GM10248 (cell line): ENCODE data around the gene LUC7L.

Experiments used
- CTCF ChIA-PET: fragments of 300-600 bp; sonication (Branson Sonifier 250); formaldehyde crosslinking; extraction: SDS; loops from one replicate; lab custom pipeline; 2021; ENCODE audit warnings: antibody characterized with exemption; lab: Yijun Ruan, JAX
- POLR2A ChIA-PET: fragments of 350-650 bp; sonication (Branson Sonifier 250); formaldehyde crosslinking; extraction: SDS; loops from one replicate; lab custom pipeline; 2020; ENCODE audit warnings: antibody characterized with exemption; lab: Yijun Ruan, JAX
- DNase-seq: peaks from one replicate; pipeline ENCODE4 v3.0.0; 2012; ENCODE audit errors: extremely low spot score
- TF ChIP-seq, protein P1 (sequence below): IDR thresholded peaks from 2 replicates; pipeline ENCODE4 v1.5.1; 2012; ENCODE audit warnings: mild to moderate bottlenecking, low read depth; ENCODE audit errors: extremely low read depth, missing control alignments, control extremely low read depth

LUC7L gene

DNA sequence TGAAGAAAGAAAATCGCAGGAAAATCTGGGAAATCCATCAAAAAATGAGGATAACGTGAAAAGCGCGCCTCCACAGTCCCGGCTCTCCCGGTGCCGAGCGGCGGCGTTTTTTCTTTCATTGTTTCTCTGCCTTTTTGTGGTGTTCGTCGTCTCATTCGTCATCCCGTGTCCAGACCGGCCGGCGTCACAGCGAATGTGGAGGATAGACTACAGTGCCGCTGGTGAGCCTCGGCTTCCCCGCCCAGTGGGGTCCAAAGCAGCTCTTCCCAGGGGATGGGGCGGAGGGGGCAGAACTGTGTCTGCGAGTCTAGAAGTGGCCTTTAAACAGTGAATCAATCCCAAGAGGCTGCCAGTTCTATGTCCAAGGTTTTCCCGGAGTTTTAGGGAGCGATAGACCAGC lies 25.2 kb upstream of the LUC7L start:
- CTCF ChIA-PET: no interaction called here
- TF ChIP-seq, protein P1, sequence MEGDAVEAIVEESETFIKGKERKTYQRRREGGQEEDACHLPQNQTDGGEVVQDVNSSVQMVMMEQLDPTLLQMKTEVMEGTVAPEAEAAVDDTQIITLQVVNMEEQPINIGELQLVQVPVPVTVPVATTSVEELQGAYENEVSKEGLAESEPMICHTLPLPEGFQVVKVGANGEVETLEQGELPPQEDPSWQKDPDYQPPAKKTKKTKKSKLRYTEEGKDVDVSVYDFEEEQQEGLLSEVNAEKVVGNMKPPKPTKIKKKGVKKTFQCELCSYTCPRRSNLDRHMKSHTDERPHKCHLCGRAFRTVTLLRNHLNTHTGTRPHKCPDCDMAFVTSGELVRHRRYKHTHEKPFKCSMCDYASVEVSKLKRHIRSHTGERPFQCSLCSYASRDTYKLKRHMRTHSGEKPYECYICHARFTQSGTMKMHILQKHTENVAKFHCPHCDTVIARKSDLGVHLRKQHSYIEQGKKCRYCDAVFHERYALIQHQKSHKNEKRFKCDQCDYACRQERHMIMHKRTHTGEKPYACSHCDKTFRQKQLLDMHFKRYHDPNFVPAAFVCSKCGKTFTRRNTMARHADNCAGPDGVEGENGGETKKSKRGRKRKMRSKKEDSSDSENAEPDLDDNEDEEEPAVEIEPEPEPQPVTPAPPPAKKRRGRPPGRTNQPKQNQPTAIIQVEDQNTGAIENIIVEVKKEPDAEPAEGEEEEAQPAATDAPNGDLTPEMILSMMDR: no peak
- DNase-seq: no peak
- POLR2A ChIA-PET: no interaction called here

DNA sequence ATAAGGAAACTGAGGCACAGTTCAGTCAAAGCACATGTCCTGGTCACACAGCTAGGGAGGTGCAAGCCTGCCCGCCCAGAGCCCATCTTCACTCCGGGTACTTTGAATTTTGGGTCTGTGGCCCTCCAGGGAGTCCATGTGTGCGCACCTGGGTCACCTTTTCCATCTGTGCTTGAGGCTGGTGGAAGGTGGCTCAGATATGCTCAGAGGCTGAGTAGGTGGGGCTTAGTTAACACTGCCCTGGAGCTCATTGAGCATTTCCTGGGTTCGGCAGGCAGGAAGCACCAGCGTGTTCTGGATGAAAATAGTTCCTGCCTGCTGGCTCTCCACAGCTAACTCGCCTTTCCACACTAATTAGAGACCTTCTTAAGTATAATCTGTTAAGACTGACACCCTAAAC lies 24.6 kb upstream of the LUC7L start:
- ChIA-PET CTCF (interaction anchor here (1.3 kb wide), 1 partner anchor 10 kb away, joined by 3 read pairs; no protein-coding TSS in a partner anchor), POLR2A (no interaction called here)
- DNase-seq: no peak
- TF ChIP-seq, protein P1: no peak

DNA sequence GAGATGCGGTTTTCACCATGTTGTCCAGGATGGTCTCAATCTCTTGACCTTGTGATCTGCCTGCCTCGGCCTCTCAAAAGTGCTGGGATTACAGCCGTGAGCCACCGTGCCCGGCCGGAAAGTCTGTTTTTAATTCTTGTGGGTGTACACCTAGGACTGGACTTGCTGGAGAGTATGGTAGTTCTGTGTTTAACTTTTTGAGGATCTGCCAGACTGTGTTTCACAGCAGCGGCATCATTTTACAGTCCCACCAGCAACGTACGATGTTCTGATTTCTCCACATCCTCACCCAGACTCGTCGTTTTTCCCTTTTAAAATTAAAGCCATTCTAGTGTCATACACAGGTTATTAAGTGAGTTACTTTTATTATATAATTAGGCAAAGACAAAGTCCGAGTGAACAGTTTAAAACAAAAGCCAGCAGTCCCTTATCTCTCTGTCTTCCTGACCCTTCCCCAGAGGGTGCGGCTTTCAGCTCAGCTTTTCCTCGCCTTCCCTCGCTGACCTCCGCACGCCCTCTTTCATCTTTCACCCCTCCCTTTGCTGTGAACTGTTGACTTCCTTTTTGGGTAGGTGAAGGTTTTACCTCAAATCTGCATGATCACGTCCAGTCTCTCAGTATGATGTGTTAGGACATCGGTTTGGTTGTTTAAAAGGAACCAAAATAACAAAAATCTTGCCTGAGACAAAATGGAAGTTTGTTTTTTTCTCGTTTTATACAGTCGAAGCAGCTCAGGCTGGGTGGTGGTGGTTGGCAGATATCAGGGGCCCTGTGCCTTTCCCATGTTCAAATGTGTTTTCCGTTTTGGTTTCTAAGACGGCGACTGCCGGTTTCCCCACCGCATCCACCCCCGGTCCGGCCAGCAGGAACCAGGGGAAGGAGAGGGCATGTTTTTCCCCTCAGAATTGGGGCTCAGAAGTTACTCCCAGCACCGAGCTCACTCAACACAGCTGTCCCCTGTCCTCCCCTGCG lies 23.4 kb upstream of the LUC7L start:
- peak; percentile 78 for DNase-seq
- POLR2A ChIA-PET: interaction anchor here (0.7 kb wide), 1 partner anchor 1894 kb away, joined by 3 read pairs; no protein-coding TSS in a partner anchor

DNA sequence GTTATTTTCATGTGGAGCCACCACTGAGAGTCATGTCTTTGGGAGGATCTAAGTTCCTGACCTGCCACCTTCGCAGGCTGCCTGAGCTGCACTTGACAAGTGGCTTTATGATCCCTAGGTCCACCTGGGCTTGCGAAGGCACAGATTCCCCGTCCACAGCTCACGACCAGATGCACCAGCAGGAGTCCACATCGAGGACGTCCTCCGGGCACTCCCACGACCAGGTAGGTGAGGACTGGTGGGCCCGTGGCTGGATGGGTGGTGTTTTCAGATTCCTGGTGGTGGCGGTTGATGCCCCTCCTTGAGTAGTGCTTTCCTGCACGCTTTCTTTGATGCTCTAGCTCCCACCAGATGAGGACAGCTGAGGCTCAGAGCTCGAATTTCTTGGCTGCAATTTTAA lies 20.2 kb upstream of the LUC7L start:
- CTCF ChIA-PET: interaction anchor here (0.7 to 1.8 kb wide), 4 partner anchors 9 to 143 kb away, joined by 3 to 10 read pairs (median 5); no protein-coding TSS in a partner anchor
- TF ChIP-seq, protein P1: no peak
- no peak for DNase-seq
- POLR2A ChIA-PET: no interaction called here

More for the DNA sequence above, 23.4 kb upstream of the LUC7L start:
- TF ChIP-seq, protein P1: peak; percentile 3
- CTCF ChIA-PET: interaction anchor here (1.1 to 1.3 kb wide), 3 partner anchors 10 to 17 kb away, joined by 3 read pairs; no protein-coding TSS in a partner anchor

DNA sequence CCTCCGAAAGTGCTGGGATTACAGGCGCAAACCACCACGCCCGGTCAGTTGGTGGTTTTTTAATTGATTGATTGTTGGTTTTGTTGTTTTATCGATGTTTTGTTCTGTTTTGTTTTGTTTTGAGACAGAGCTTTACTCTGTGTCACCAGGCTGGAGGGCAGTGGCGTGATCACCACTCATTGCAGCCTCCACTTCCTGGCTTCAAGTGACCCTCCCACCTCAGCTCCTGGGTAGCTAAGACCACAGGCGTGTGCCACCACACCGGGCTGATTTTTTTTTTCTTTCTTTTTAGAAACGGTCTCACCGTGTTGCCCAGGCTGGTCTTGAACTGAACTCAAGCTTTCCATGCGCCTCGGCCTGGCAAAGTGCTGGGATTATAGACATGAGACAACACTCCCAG lies 17.8 kb upstream of the LUC7L start:
- TF ChIP-seq, protein P1: no peak
- POLR2A ChIA-PET: no interaction called here
- CTCF ChIA-PET: no interaction called here
- no peak for DNase-seq

DNA sequence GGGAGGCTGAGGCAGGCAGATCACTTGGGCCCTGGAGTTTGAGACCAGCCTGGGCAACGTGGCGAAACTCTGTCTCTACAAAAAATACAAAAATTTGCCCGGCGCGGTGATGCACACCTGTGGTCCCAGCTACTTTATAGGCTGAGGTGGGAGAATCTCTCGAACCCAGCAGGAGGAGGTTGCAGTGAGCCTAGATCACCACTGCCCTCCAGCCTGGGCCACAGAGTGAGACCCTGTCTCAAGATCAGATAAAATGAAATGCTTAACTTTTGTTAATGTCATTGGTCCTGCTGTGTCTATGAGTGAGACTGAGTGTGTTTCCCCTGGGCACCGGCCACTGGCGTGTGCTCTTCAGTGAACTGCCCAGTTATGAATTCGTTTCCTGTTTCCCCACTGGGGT lies 15.9 kb upstream of the LUC7L start:
- TF ChIP-seq, protein P1: no peak
- CTCF ChIA-PET: no interaction called here
- POLR2A ChIA-PET: no interaction called here
- no peak for DNase-seq
